Ascending aorta (tissue), 2 donors: ENCODE measurements around the gene IL34. TPM values are rescaled to one million over a fixed set of nuclear protein-coding genes. Genes with fewer than 3 reads are reported as not detected.
"Not testable (repeated sequence)": the region's sequence is repeated elsewhere in the genome, so short reads cannot be mapped to it uniquely, and the experiment has no call there.

ENCODE experiments used
- DNase-seq, 2 donors: peaks; one replicate each; pipeline ENCODE4 v3.0.0-alpha.2; 2019; ENCODE audit warnings: low spot score in 2 of 2
- H3K27ac ChIP-seq, 2 donors: fragments of 200-600 bp; sonication (generic); one replicate each; pipeline ENCODE4 v1.5.1; 2016 to 2017; ENCODE audit warnings: mild to moderate bottlenecking in 1 of 2
- H3K27me3 ChIP-seq: fragments of 200-600 bp; sonication (generic); one replicate; pipeline ENCODE4 v1.5.1; 2017
- H3K36me3 ChIP-seq, 2 donors: fragments of 200-600 bp; sonication (generic); one replicate each; pipeline ENCODE4 v1.5.1; 2016
- H3K4me1 ChIP-seq, 2 donors: fragments of 200-600 bp; sonication (generic); one replicate each; pipeline ENCODE4 v1.5.1; 2016 to 2017; ENCODE audit warnings: mild to moderate bottlenecking in 1 of 2
- H3K4me3 ChIP-seq, 2 donors: fragments of 200-600 bp; sonication (generic); one replicate each; pipeline ENCODE4 v1.5.1; 2016 to 2017; ENCODE audit warnings: mild to moderate bottlenecking in 1 of 2
- H3K9me3 ChIP-seq, 2 donors: fragments of 200-600 bp; sonication (generic); one replicate each; pipeline ENCODE4 v1.5.1; 2016
- intact Hi-C: fragments of 100-400 bp; cut with DNase I; formaldehyde crosslinking; loops from one replicate; pipeline ENCODE4 v1.15.1; 2023
- total RNA-seq: library from RNA; depleted of rRNA; stranded (reverse); fragments of >200 nt; gene quantifications from one replicate; pipeline ENCODE4 v1.1.0, GENCODE V29; 2016
- TF ChIP-seq, protein P1 (sequence below), 3 experiments: fragments of 200-600 bp in 2 of 3; fragments of 450-650 bp in 1 of 3; sonication (generic) in 2 of 3; IDR thresholded peaks; one replicate each; pipeline ENCODE4 v1.5.1; 2016 to 2019; ENCODE audit warnings: antibody characterized with exemption in 3 of 3, mild to moderate bottlenecking in 1 of 3, moderate library complexity in 1 of 3

Gene IL34
- total RNA-seq, 1 donor from 2014 or later: 116 TPM

DNA sequence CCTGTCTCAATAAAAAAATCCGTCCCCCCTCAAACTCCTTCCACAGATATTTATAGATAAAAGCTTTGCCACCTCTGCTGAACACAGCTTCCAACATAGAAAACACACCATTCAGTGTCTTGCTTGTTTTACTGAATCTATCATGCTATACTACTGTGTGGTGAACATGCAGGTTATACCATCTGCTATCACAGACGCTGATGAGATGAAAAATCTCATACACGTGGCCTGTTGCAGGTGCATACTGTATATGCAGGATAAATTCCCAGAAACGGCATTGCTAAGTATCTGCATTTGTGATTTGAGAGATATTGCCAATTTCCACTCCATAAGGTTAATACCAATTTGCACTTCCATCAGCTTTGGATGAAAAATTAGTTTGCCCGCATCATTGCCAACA is 30.4 kb upstream of the IL34 start:
- Histone ChIP-seq H3K4me1 (no peaks in the 10 kb centered on the region), H3K9me3 (no peaks in the 10 kb centered on the region), H3K36me3 (no peaks in the 10 kb centered on the region), H3K27ac (no peak overlapping the region), H3K4me3 (no peak overlapping the region), H3K27me3 (no peaks in the 10 kb centered on the region)
- DNase-seq: no peak
- intact Hi-C loops: no loop called here
- TF ChIP-seq, protein P1, sequence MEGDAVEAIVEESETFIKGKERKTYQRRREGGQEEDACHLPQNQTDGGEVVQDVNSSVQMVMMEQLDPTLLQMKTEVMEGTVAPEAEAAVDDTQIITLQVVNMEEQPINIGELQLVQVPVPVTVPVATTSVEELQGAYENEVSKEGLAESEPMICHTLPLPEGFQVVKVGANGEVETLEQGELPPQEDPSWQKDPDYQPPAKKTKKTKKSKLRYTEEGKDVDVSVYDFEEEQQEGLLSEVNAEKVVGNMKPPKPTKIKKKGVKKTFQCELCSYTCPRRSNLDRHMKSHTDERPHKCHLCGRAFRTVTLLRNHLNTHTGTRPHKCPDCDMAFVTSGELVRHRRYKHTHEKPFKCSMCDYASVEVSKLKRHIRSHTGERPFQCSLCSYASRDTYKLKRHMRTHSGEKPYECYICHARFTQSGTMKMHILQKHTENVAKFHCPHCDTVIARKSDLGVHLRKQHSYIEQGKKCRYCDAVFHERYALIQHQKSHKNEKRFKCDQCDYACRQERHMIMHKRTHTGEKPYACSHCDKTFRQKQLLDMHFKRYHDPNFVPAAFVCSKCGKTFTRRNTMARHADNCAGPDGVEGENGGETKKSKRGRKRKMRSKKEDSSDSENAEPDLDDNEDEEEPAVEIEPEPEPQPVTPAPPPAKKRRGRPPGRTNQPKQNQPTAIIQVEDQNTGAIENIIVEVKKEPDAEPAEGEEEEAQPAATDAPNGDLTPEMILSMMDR (IDR thresholded peaks at IDR 0.05): no peak

DNA sequence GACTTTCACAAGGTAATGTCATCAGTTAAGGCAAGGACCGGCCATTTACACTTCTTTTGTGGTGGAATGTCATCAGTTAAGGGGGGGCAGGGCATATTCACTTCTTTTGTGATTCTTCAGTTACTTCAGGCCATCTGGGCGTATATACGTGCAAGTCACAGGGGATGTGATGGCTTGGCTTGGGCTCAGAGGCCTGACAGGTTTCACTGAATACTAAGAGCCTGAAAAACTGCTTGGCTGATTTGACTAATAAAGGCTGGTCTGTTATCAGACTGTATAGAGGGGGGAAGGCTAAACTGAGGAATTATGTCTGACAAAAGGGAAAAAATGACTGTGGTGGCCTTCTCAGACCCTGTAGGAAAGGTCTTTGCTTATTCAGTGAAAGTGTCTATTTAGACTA is 24.5 kb upstream of the IL34 start:
- not testable (repeated sequence) for DNase-seq

DNA sequence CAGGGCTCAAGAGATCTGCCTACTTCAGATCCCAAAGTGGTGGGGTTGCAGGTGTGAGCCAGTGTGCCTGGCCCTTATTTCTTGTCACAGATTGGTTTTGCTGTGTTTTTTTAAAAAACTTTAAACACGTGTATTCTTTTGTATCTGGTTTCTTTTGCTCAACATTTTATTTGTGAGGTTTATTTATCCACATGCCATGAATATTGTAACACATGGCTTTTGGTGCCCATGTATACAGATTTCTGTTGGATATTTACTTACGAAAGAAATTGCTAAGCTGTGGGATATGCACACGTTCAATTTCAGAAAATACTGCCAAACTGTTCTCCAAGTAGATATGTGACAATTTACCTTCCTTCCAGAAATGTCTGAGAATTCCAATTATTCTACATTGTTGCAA is 18.7 kb upstream of the IL34 start:
- intact Hi-C loops: no loop called here
- no peak for DNase-seq
- no peaks in the 10 kb centered on the region for H3K27me3 ChIP-seq
- peaks cover 4 to 9% of the 10 kb centered on the region in 2 donors for H3K9me3 ChIP-seq
- H3K4me3 ChIP-seq: no peak overlapping the region
- H3K4me1 ChIP-seq: no peaks in the 10 kb centered on the region
- TF ChIP-seq, protein P1 (IDR thresholded peaks at IDR 0.05): no peak
- H3K27ac ChIP-seq: no peak overlapping the region
- H3K36me3 ChIP-seq: no peaks in the 10 kb centered on the region

More for the DNA sequence above, 24.5 kb upstream of the IL34 start:
- H3K36me3 ChIP-seq, H3K27me3 ChIP-seq, H3K9me3 ChIP-seq, H3K4me3 ChIP-seq, H3K4me1 ChIP-seq, intact Hi-C loops: not testable (repeated sequence)
- H3K27ac ChIP-seq: peak overlapping the region; percentile 59 to 67

DNA sequence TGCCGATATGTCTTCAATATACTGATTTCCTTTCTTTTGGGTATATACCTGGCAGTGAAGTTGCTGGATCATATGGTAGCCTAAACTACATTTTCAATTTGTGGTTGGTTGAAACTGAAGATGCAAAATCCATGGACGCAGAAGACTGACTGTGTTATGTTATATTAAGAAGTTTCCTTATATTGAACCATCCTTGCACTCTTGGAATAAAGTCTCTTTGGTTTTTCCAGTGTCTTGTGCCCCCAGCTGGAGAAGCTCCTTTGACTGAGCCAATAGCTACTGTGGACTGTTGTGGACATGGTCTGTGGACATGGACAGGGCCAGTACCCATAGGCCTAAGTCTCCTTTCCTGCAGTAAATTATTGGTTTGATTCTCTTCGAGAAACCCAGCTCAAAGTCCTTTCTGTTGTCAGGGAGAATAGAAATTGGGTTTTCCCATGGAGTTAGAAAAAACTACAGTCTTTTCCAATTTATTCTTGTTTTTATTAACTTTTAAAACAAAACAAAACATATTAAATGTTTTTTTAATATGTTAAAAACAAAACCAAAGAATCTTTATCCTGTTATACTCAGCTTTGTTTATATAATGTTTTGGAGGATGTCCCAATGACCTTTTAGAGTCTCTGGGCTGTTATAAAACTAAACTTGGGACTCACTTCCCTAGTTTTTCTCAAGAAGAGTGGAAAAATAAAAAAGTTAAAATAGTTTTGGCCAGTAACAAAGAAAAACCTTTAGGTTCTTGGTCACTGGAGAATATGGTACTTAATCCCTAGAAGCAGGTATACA is 15.2 kb upstream of the IL34 start:
- H3K4me1 ChIP-seq: peaks cover 0 to 11% of the 10 kb centered on the region in 2 donors
- TF ChIP-seq, protein P1 (IDR thresholded peaks at IDR 0.05): no peak
- H3K36me3 ChIP-seq: no peaks in the 10 kb centered on the region
- no peak for DNase-seq
- H3K4me3 ChIP-seq: no peak overlapping the region
- peak overlapping the region; percentile 21 to 46 for H3K27ac ChIP-seq
- H3K9me3 ChIP-seq: peaks cover 4 to 9% of the 10 kb centered on the region in 2 donors
- intact Hi-C loops: no loop called here
- H3K27me3 ChIP-seq: no peaks in the 10 kb centered on the region

DNA sequence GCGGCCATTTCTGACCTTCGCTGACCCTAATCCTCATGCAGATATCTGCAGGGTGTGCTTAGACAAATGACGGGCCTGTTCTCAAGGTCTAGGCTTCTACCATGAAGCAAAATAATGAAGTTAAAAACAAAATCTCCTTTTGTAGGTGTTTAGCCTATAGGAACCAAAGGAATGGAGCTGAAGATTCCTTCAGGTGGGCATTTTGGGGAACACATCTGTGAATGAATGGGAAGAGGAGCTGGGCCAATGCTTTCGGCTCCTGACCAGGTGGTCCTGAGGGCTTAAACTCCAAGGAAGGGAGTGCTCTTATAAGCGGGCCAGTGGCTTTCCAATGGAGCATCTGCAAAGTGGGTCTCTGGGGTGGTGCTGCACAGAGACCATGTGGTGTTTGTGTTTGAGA is 14.1 kb upstream of the IL34 start:
- Histone ChIP-seq H3K27me3 (no peaks in the 10 kb centered on the region), H3K4me3 (no peak overlapping the region), H3K36me3 (no peaks in the 10 kb centered on the region), H3K9me3 (peaks cover 4 to 9% of the 10 kb centered on the region in 2 donors), H3K4me1 (peaks cover 0 to 11% of the 10 kb centered on the region in 2 donors), H3K27ac (no peak overlapping the region)
- intact Hi-C loops: no loop called here
- no peak for DNase-seq
- TF ChIP-seq, protein P1 (IDR thresholded peaks at IDR 0.05): no peak

DNA sequence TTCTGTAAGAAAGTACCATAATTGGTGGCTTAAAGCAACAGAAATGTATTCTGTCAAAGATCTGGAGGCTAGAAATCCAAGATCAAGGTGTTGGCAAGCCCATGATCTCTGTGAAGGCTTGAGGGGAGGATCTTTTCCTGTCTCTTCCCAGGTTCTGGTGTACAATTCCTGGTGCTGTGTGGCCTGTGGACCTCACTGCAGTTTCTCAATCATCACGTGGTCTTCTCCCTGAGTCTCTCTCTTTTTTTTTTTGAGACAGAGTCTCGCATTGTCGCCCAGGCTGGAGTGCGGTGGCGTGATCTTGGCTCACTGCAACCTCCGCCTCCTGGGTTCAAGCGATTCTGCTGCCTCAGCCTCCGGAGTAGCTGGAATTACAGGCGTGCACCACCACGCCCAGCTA is 12.7 kb upstream of the IL34 start:
- H3K36me3 ChIP-seq, DNase-seq, H3K27me3 ChIP-seq, H3K9me3 ChIP-seq, H3K4me3 ChIP-seq, H3K27ac ChIP-seq: not testable (repeated sequence)
- H3K4me1 ChIP-seq: peaks cover 0 to 11% of the 10 kb centered on the region in 2 donors
- intact Hi-C loops: loop anchor here (2.0 kb wide), 1 partner anchor 43 kb away; no protein-coding TSS in a partner anchor
